Retinal pigment epithelial cell (primary cell): ENCODE measurements around the gene DUSP18.
A peak's percentile ranks its signal among the peaks of the same experiment; 100 is the strongest.

Experiments used
- DNase-seq: peaks from one replicate; pipeline ENCODE4 v3.0.0-alpha.2; 2010; ENCODE audit warnings: low read depth
- H3K4me3 ChIP-seq: 2 replicates; pipeline ENCODE4 v1.5.1; 2011; ENCODE audit warnings: mild to moderate bottlenecking, low read length, control low read depth, moderate library complexity
- TF ChIP-seq, protein P1 (sequence below): conservative IDR thresholded peaks from 2 replicates; pipeline ENCODE4 v1.5.1; 2011; ENCODE audit warnings: low read depth, low read length, control low read depth, inconsistent platforms

DUSP18 gene

DNA sequence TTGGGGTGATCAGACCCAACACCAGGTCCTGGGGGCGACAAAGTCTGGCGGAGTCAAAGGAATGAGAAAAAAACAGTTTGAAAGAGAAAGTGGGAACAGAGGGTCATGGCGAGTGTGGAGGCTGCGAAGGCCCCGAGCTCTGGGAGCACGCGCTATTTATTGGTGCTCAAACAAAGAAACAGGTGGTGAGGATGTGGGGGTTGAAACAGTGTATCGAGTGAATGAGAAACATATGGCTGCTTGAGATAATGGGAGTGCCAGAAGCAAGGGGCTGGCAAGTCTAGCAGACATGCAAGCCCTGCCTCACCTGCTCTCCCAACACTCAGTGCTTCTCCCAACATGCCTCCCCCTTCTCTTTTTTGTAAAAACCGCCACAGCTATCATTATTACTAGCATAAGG, 7.8 kb upstream of the DUSP18 start:
- no peak overlapping the region for H3K4me3 ChIP-seq
- TF ChIP-seq, protein P1, sequence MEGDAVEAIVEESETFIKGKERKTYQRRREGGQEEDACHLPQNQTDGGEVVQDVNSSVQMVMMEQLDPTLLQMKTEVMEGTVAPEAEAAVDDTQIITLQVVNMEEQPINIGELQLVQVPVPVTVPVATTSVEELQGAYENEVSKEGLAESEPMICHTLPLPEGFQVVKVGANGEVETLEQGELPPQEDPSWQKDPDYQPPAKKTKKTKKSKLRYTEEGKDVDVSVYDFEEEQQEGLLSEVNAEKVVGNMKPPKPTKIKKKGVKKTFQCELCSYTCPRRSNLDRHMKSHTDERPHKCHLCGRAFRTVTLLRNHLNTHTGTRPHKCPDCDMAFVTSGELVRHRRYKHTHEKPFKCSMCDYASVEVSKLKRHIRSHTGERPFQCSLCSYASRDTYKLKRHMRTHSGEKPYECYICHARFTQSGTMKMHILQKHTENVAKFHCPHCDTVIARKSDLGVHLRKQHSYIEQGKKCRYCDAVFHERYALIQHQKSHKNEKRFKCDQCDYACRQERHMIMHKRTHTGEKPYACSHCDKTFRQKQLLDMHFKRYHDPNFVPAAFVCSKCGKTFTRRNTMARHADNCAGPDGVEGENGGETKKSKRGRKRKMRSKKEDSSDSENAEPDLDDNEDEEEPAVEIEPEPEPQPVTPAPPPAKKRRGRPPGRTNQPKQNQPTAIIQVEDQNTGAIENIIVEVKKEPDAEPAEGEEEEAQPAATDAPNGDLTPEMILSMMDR, result no peak
- no peak for DNase-seq

- TF ChIP-seq, protein P1, result no peak
Observed at GRCh38 chr22:30674482-30674881, 6.8 kb upstream of the DUSP18 start.

DNA sequence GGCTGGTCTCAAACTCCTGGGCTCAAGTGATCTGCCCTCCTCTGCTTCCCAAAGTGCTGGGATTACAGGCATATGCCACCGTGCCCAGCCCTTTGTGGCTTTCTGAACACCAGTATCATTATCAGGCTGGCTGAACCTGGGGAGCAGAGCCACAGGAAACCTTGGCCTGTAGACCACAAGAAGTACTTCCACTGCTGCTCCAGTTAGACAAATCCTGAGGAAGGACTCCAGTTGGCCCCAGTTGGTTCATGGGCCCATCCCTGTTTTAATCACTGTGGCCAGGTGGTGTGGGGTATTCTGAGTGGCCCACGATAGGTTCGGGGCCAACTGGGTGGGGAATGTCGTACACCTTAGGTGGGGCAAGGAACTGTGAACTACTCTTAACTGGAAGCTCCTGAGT, 5.5 kb upstream of the DUSP18 start:
- DNase-seq, result no peak
- TF ChIP-seq, protein P1, result no peak
- H3K4me3 ChIP-seq, result no peak overlapping the region

More at GRCh38 chr22:30674482-30674881, 6.8 kb upstream of the DUSP18 start:
- no peak overlapping the region for H3K4me3 ChIP-seq
- no peak for DNase-seq

DNA sequence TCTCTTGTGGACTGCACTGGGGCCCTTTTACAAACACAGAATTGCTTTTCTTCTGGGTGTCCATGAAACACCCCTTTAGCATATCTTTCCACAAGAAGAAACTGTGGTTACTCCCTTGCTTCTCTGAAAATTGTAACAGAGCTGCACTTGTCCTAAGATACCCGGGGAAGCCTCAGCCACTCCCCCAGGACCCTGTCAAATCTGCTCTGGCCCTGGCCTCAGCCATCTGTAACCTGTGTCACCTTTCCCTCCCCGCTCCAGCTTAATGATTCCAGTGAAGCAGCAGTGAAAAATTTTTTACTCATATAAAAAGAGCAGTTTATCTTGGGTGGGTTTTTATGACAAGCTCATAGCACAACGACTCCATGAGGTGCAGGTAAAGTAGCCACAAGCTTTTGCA, 3.4 kb upstream of the DUSP18 start:
- DNase-seq, result no peak
- H3K4me3 ChIP-seq, result no peak overlapping the region
- TF ChIP-seq, protein P1, result no peak

GRCh38 chr22:30668386-30668710, 673 bp upstream of the DUSP18 start:
- H3K4me3 ChIP-seq, result peak overlapping the region; percentile 79
- TF ChIP-seq, protein P1, result no peak
- no peak for DNase-seq

- H3K4me3 ChIP-seq, result peak overlapping the region; percentile 79
- TF ChIP-seq, protein P1, result no peak
- no peak for DNase-seq
Observed at GRCh38 chr22:30667107-30667493, 575 bp downstream of the DUSP18 start.

- TF ChIP-seq, protein P1, result no peak
- no peak overlapping the region for H3K4me3 ChIP-seq
Observed at GRCh38 chr22:30665786-30666185, 1.9 kb downstream of the DUSP18 start.

More at GRCh38 chr22:30665786-30666185, 1.9 kb downstream of the DUSP18 start:
- DNase-seq, result no peak
